Measurements from ENCODE around the gene SERAC1. TPM values are rescaled to one million over a fixed set of nuclear protein-coding genes. Genes with fewer than 3 reads are reported as not detected.
A peak's percentile ranks its signal among the peaks of the same experiment; 100 is the strongest.

Gene SERAC1
- total and polyA plus RNA-seq, 10 of the 15 experiments (the other 5 are each of a cell fraction or from before 2014, with no cell fraction given): 0.76 to 2.9 (median 2.2) TPM

- 71% methylated on average over 13 of the region's 13 CpGs for WGBS (ENCODE audit: insufficient coverage, insufficient replicate concordance, low lambda C conversion rate, missing lambda C conversion rate)
- ATAC-seq (no peak), FAIRE-seq (no peak), DNase-seq (ENCODE audit: low read depth, low spot score) (no peak)
- in situ Hi-C loops (cut with MboI): no loop called here
- H3K4me2 ChIP-seq (ENCODE audit: control insufficient read depth, insufficient read depth): no peak overlapping the region
- H3K9ac ChIP-seq (ENCODE audit: control insufficient read depth, insufficient read depth, low read length): no peak overlapping the region
- TF ChIP-seq PKNOX1 (IDR thresholded peaks at IDR 0.05): no peak
- TF ChIP-seq HSF1 (IDR thresholded peaks at IDR 0.05; ENCODE audit: low read depth, low read length): no peak
- no peak for TF ChIP-seq FOS (IDR thresholded peaks at IDR 0.05; ENCODE audit: borderline replicate concordance, extremely low read depth, insufficient read length)
- no peak for TF ChIP-seq GABPA (IDR thresholded peaks at IDR 0.05; ENCODE audit: low read depth)
- TF ChIP-seq CTCF (IDR thresholded peaks at IDR 0.05 in 2 of 3, conservative IDR thresholded peaks at IDR 0.05 in 1 of 3; ENCODE audit: control insufficient read depth in 2 of 3, extremely low read depth in 1 of 3, insufficient read depth in 1 of 3, low read depth in 3 of 3, low read length in 3 of 3): peak in 2 of 3 experiments; percentile 14 to 24; a peak in 2 of 6 replicates
- H2AFZ ChIP-seq (ENCODE audit: control insufficient read depth, low read depth, low read length): no peak overlapping the region
- no peak overlapping the region for H3K27ac ChIP-seq (ENCODE audit: control insufficient read depth, insufficient read depth)
- H3K27me3 ChIP-seq (replicated peaks in 1 of 2; ENCODE audit: control insufficient read depth in 2 of 2, insufficient read depth in 2 of 2, low read length in 1 of 2): peaks cover 0 to 3% of the 10 kb centered on the region in 2 experiments; a peak in 1 of 4 replicates
- H3K36me3 ChIP-seq (ENCODE audit: control insufficient read depth in 2 of 2, insufficient read depth in 2 of 2, low read length in 1 of 2): no peaks in the 10 kb centered on the region
- H3K9me3 ChIP-seq (replicated peaks; ENCODE audit: control insufficient read depth, insufficient read depth, low read length): no peaks in the 10 kb centered on the region
- H3K4me1 ChIP-seq (ENCODE audit: control insufficient read depth, insufficient read depth, low read length): peaks cover 9% of the 10 kb centered on the region
- H4K20me1 ChIP-seq (ENCODE audit: control insufficient read depth, insufficient read depth): no peaks in the 10 kb centered on the region
- ChIA-PET RAD21 (ENCODE audit: unreplicated experiment) (interaction anchor here (0.8 to 1.5 kb wide), 2 partner anchors 20 to 400 kb away, joined by 3 to 6 read pairs; no protein-coding TSS in a partner anchor), SMC1A (ENCODE audit: uncharacterized antibody, unreplicated experiment) (interaction anchor here (1.1 to 1.6 kb wide), 2 partner anchors 16 to 61 kb away, joined by 3 to 4 read pairs; no protein-coding TSS in a partner anchor), POLR2A (interaction anchor here (0.6 kb wide), 1 partner anchor 321 kb away, joined by 3 read pairs; no protein-coding TSS in a partner anchor), CTCF (interaction anchor here (1.0 to 2.1 kb wide), 6 partner anchors 9 to 63 kb away, joined by 3 to 5 read pairs (median 4); no protein-coding TSS in a partner anchor)
- BruUV-seq (replicated peaks): no TSS peak
- H3K4me3 ChIP-seq: no peak overlapping the region
- no peaks in the 10 kb centered on the region for H3K79me2 ChIP-seq (ENCODE audit: control insufficient read depth, insufficient read depth, low read length)
- intact Hi-C loops (cut with micrococcal nuclease; ENCODE audit: unreplicated experiment): no loop called here
Measured at GRCh38 chr6:158205169-158205944, 37.3 kb upstream of the SERAC1 start.

Data from GM12878 (cell line).